Measurements from ENCODE around the gene TMCC1.
"Not testable (repeated sequence)": the region's sequence is repeated elsewhere in the genome, so short reads cannot be mapped to it uniquely, and the experiment has no call there.

TMCC1 gene

GRCh38 chr3:129650256-129650872 lies 243.1 kb downstream of the TMCC1 start:
- peak; percentile 79 for DNase-seq (ENCODE audit: low spot score)

GRCh38 chr3:129648391-129648790 lies 245.1 kb downstream of the TMCC1 start:
- DNase-seq (ENCODE audit: low spot score), result no peak

- no peak for DNase-seq (ENCODE audit: low spot score)
Measured at GRCh38 chr3:129645286-129645685, 248.2 kb downstream of the TMCC1 start.

GRCh38 chr3:129644836-129645235 lies 248.7 kb downstream of the TMCC1 start:
- no peak for DNase-seq (ENCODE audit: low spot score)

- DNase-seq (ENCODE audit: low spot score), result not testable (repeated sequence)
Measured at GRCh38 chr3:129641567-129642260, 251.8 kb downstream of the TMCC1 start.

- not testable (repeated sequence) for DNase-seq (ENCODE audit: low spot score)
Measured at GRCh38 chr3:129640985-129641384, 252.5 kb downstream of the TMCC1 start.

GRCh38 chr3:129638481-129638880 lies 255.0 kb downstream of the TMCC1 start:
- DNase-seq (ENCODE audit: low spot score), result no peak

GRCh38 chr3:129636082-129636481 lies 257.4 kb downstream of the TMCC1 start:
- no peak for DNase-seq (ENCODE audit: low spot score)

GRCh38 chr3:129635656-129636055 lies 257.9 kb downstream of the TMCC1 start:
- DNase-seq (ENCODE audit: low spot score), result no peak

GRCh38 chr3:129633751-129634481 lies 259.6 kb downstream of the TMCC1 start:
- DNase-seq (ENCODE audit: low spot score), result no peak

- DNase-seq (ENCODE audit: low spot score), result no peak
Measured at GRCh38 chr3:129632977-129633376, 260.5 kb downstream of the TMCC1 start.

- DNase-seq (ENCODE audit: low spot score), result no peak
Measured at GRCh38 chr3:129632556-129632955, 261.0 kb downstream of the TMCC1 start.

GRCh38 chr3:129632056-129632455 lies 261.5 kb downstream of the TMCC1 start:
- no peak for DNase-seq (ENCODE audit: low spot score)

- DNase-seq (ENCODE audit: low spot score), result no peak
Measured at GRCh38 chr3:129629011-129629410, 264.5 kb downstream of the TMCC1 start.

GRCh38 chr3:129628169-129628522 lies 265.4 kb downstream of the TMCC1 start:
- DNase-seq (ENCODE audit: low spot score), result no peak

GRCh38 chr3:129627350-129628168 lies 266.0 kb downstream of the TMCC1 start:
- peak; percentile 82 for DNase-seq (ENCODE audit: low spot score)

- DNase-seq (ENCODE audit: low spot score), result peak; percentile 92
Measured at GRCh38 chr3:129626744-129627349, 266.7 kb downstream of the TMCC1 start.

GRCh38 chr3:129625072-129625874 lies 268.2 kb downstream of the TMCC1 start:
- no peak for DNase-seq (ENCODE audit: low spot score)

GRCh38 chr3:129624347-129625071 lies 269.0 kb downstream of the TMCC1 start:
- DNase-seq (ENCODE audit: low spot score), result no peak

GRCh38 chr3:129623447-129624118 lies 269.9 kb downstream of the TMCC1 start:
- no peak for DNase-seq (ENCODE audit: low spot score)

All from AG20443 (cell line).